SK-N-MC (cell line): Measurements from ENCODE around the gene BLOC1S6.

ENCODE experiments used
- EZH2 ChIP-seq: fragments of 200-600 bp; sonication (generic); IDR thresholded peaks from one replicate; pipeline ENCODE4 v1.6.1; 2017; ENCODE audit warnings: antibody characterized with exemption
- FOXP2 ChIP-seq: optimal IDR thresholded peaks from 2 replicates; pipeline ENCODE3; 2011; ENCODE audit warnings: mild to moderate bottlenecking, moderate library complexity; ENCODE audit not compliant: insufficient read depth; ENCODE audit errors: extremely low read length, control extremely low read depth
- POLR2AphosphoS5 ChIP-seq: IDR thresholded peaks from 2 replicates; pipeline ENCODE4 v1.6.1; 2012; ENCODE audit warnings: mild to moderate bottlenecking, low read depth, low read length, borderline replicate concordance

DNA sequence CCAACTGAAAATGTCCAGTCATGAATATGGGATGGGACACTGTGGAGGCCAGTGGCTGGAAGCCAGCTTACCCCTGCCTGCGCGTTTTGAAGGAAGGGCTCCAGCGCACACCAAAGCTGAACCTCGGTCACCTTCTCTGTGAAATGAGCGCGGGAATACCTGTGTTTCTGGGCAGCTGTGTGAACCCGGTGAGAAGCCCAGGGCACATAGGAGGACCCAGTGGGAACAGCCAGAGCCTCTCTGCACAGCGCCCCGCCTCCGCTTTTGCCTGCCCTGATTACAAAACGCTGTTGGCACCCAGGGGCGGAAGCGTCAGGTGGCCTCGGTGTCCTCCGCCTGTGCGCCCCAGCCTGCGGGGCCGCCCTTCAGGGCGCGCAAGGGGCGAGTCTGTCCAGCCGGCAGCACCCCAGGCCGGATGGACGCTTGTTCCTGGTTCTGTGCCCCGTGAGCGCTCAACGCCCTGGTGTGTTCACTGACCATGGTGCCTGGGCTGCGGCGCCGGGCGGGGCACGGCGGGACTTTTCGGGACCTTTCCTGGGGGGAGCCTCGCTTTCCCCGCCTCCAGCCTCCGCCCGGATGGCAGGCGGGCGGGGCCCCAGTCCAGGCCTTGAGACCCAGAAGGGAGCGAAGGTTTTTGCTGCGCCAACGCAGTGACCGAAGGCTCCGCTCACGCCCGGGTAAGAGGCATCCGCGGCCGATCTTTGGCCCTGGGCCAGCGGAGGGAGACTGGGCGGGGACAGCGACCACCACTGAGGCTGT lies 47.4 kb downstream of the BLOC1S6 start, which contains the start of gene SQOR:
- TF ChIP-seq EZH2, result no peak
- no peak for TF ChIP-seq POLR2AphosphoS5
- no peak for TF ChIP-seq FOXP2
